Measurements from ENCODE around the gene MLXIPL.

- TF ChIP-seq CTCF (IDR thresholded peaks at IDR 0.05) = no peak
- no peak for TF ChIP-seq POLR2AphosphoS5 (IDR thresholded peaks at IDR 0.05)
- TF ChIP-seq POLR2A (IDR thresholded peaks at IDR 0.05) = no peak
Observed at GRCh38 chr7:73618538-73618937, 5.8 kb downstream of the MLXIPL start.
